OCI-M2 (cell line): ENCODE measurements around the gene CCDC182.

Experiments used
- DNase-seq: peaks from one replicate; lab custom pipeline; 2025; ENCODE audit not compliant: unreplicated experiment; lab: John Stamatoyannopoulos, UW

The CCDC182 gene

GRCh38 chr17:57757735-57758134, 12.6 kb upstream of the CCDC182 start:
- DNase-seq = no peak

- DNase-seq = no peak
Measured at GRCh38 chr17:57756951-57757350, 11.9 kb upstream of the CCDC182 start.

- DNase-seq = no peak
Measured at GRCh38 chr17:57755480-57756070, 10.5 kb upstream of the CCDC182 start.

- no peak for DNase-seq
Measured at GRCh38 chr17:57752031-57752905, 7.2 kb upstream of the CCDC182 start.

- no peak for DNase-seq
Measured at GRCh38 chr17:57751348-57751971, 6.4 kb upstream of the CCDC182 start.

- no peak for DNase-seq
Measured at GRCh38 chr17:57750895-57751294, 5.8 kb upstream of the CCDC182 start.

- DNase-seq = no peak
Measured at GRCh38 chr17:57750109-57750871, 5.2 kb upstream of the CCDC182 start.

GRCh38 chr17:57749701-57750100, 4.6 kb upstream of the CCDC182 start:
- no peak for DNase-seq

- no peak for DNase-seq
Measured at GRCh38 chr17:57747221-57748017, 2.3 kb upstream of the CCDC182 start.

- DNase-seq = no peak
Measured at GRCh38 chr17:57746221-57746620, 1.1 kb upstream of the CCDC182 start.

- no peak for DNase-seq
Measured at GRCh38 chr17:57744195-57745170, 616 bp downstream of the CCDC182 start.

- no peak for DNase-seq
Measured at GRCh38 chr17:57740235-57740528, 4.9 kb downstream of the CCDC182 start.

- DNase-seq = no peak
Measured at GRCh38 chr17:57739402-57740234, 5.5 kb downstream of the CCDC182 start.

GRCh38 chr17:57737450-57737849, 7.6 kb downstream of the CCDC182 start:
- DNase-seq = no peak

- DNase-seq = no peak
Measured at GRCh38 chr17:57735707-57736106, 9.4 kb downstream of the CCDC182 start.

GRCh38 chr17:57735230-57735629, 9.9 kb downstream of the CCDC182 start:
- DNase-seq = no peak

- DNase-seq = no peak
Measured at GRCh38 chr17:57733085-57733484, 12.0 kb downstream of the CCDC182 start.

- no peak for DNase-seq
Measured at GRCh38 chr17:57732062-57732461, 13.0 kb downstream of the CCDC182 start.
